Lower leg skin (tissue), 3 donors: ENCODE results near the gene GNB5.

ENCODE experiments used
- CTCF ChIP-seq, 3 donors: fragments of 450-650 bp; IDR thresholded peaks; one replicate each; pipeline ENCODE4 v1.5.1; 2016; ENCODE audit warnings: antibody characterized with exemption in 3 of 3, mild to moderate bottlenecking in 3 of 3, moderate library complexity in 2 of 3
- POLR2A ChIP-seq, 2 donors: fragments of 450-650 bp; IDR thresholded peaks; one replicate each; pipeline ENCODE4 v1.6.1; 2016 to 2017; ENCODE audit warnings: antibody characterized with exemption in 2 of 2, mild to moderate bottlenecking in 1 of 2, moderate library complexity in 1 of 2

DNA sequence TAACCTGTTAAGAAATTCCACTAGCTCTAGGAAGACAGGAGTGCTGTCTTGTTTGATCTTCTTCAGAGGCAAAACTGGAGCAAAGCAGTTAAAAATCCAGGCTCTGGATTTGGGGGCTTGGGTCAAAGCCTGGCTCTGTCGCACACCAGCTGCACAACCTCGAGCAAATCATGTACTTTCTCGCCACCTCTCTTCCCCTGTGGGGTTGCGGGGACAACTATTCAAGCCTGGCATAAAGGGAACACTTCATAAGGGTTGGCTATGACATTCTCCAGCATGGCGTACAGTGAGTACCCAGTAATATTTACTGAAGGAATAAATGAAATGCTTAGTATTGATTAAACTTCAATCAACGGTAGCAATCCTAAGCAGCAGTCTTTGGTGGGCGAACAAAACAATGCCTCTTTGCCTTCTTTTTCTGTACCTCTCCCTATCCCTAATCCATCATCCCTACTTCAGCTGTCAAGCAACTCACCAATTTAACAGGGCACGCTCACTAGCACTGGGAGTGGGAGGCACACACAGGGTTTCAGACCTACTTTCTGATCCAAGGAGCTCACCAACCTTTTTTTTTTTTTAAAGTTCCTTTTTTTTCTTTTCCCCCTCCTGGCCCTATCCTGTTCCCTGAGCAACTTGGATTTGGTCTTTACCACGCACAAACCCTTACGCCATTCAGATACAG lies 33.0 kb downstream of the GNB5 start:
- TF ChIP-seq CTCF (IDR thresholded peaks at IDR 0.05) (no peak), POLR2A (IDR thresholded peaks at IDR 0.05) (no peak)
